Gastrocnemius medialis (tissue), 4 donors: ENCODE results near the gene SERPINA9.

Source experiments
- CTCF ChIP-seq, 5 experiments: fragments of 450-650 bp in 3 of 5; fragments of 200-600 bp in 2 of 5; sonication (generic) in 2 of 5; IDR thresholded peaks in 4 of 5; conservative IDR thresholded peaks in 1 of 5; 1 replicate in 4 of 5; 2 replicates in 1 of 5; pipeline ENCODE4 v1.5.1; 2016 to 2019; ENCODE audit warnings: antibody characterized with exemption in 5 of 5, mild to moderate bottlenecking in 3 of 5, moderate library complexity in 3 of 5
- POLR2A ChIP-seq, 2 donors: fragments of 450-650 bp; IDR thresholded peaks; one replicate each; pipeline ENCODE4 v1.6.1; 2017; ENCODE audit warnings: antibody characterized with exemption in 2 of 2, mild to moderate bottlenecking in 2 of 2, moderate library complexity in 2 of 2

DNA sequence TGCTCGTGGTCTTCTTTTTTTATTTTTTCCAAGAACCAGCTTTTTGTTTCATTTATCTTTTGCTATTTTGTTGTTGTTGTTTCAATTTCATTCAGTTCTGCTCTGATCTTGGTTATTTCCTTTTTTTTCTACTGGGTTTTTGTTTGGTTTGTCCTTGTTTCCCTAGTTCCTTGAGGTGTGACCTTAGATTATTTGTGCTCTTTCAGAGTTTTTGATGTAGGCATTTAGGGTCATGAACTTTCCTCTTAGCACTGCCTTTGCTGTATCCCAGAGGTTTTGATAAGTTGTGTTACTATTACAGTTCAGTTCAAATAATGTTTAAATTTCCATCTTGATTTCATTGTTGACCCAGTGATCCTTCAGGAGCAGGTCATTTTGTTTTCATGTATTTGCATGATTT is 20.1 kb downstream of the SERPINA9 start:
- TF ChIP-seq POLR2A (IDR thresholded peaks at IDR 0.05) (no peak), CTCF (IDR thresholded peaks at IDR 0.05 in 4 of 5, conservative IDR thresholded peaks at IDR 0.05 in 1 of 5) (no peak)
